HEK293 (cell line): ENCODE measurements around the gene ATRNL1.

Source experiments
- CTCF ChIA-PET: fragments of 350-600 bp; formaldehyde crosslinking; extraction: SDS; loops from one replicate; lab custom pipeline; 2021; ENCODE audit warnings: antibody characterized with exemption; lab: Yijun Ruan, JAX
- POLR2A ChIA-PET: fragments of 300-600 bp; formaldehyde crosslinking; extraction: SDS; loops from one replicate; lab custom pipeline; 2020; ENCODE audit warnings: antibody characterized with exemption, inconsistent platforms; lab: Yijun Ruan, JAX
- H3K27ac ChIP-seq: fragments of 200-500 bp; sonication (Bioruptor generic); 2 replicates; pipeline ENCODE4 v1.5.1; 2014; ENCODE audit warnings: low read depth, low read length, control low read depth, inconsistent platforms; ENCODE audit errors: extremely low read depth
- H3K36me3 ChIP-seq, 2 experiments: fragments of 200-500 bp in 1 of 2; sonication (Bioruptor generic) in 1 of 2; 1 replicate in 1 of 2; 2 replicates in 1 of 2; pipeline ENCODE4 v1.5.1; 2014 to 2017; ENCODE audit warnings: inconsistent platforms in 2 of 2, low read length in 2 of 2; ENCODE audit not compliant: control insufficient read depth in 2 of 2, insufficient read depth in 1 of 2
- H3K4me1 ChIP-seq: fragments of 200-500 bp; sonication (Bioruptor generic); 2 replicates; pipeline ENCODE4 v1.5.1; 2014; ENCODE audit warnings: mild to moderate bottlenecking, low read length, inconsistent platforms; ENCODE audit not compliant: control insufficient read depth, insufficient read depth
- H3K4me3 ChIP-seq: 2 replicates; pipeline ENCODE4 v1.5.1; 2011; ENCODE audit warnings: low read depth, mild to moderate bottlenecking, control low read depth, low read length, moderate library complexity
- H3K9me3 ChIP-seq: fragments of 200-500 bp; sonication (Bioruptor generic); 2 replicates; pipeline ENCODE4 v1.5.1; 2014; ENCODE audit warnings: low read depth, low read length, inconsistent platforms; ENCODE audit not compliant: control insufficient read depth, insufficient read depth
- GFI1B ChIP-seq: fragments of 450-650 bp; formaldehyde crosslinking; IDR thresholded peaks from 2 replicates; pipeline ENCODE4 v1.5.1; 2016; ENCODE audit warnings: missing biosample characterization, missing genetic modification characterization
- REST ChIP-seq: fragments of 450-650 bp; formaldehyde crosslinking; IDR thresholded peaks from 2 replicates; pipeline ENCODE4 v1.5.1; 2016; ENCODE audit warnings: missing biosample characterization, missing genetic modification characterization
- SCRT1 ChIP-seq: fragments of 450-650 bp; formaldehyde crosslinking; IDR thresholded peaks from 2 replicates; pipeline ENCODE4 v1.5.1; 2016; ENCODE audit warnings: missing biosample characterization, missing genetic modification characterization, borderline replicate concordance
- ZBTB1 ChIP-seq: fragments of 450-650 bp; formaldehyde crosslinking; IDR thresholded peaks from 2 replicates; pipeline ENCODE4 v1.5.1; 2016; ENCODE audit warnings: missing biosample characterization, missing genetic modification characterization
- ZBTB20 ChIP-seq: fragments of 450-650 bp; formaldehyde crosslinking; IDR thresholded peaks from 2 replicates; pipeline ENCODE4 v1.5.1; 2016; ENCODE audit warnings: missing biosample characterization, missing genetic modification characterization
- ZBTB21 ChIP-seq: fragments of 450-650 bp; formaldehyde crosslinking; IDR thresholded peaks from 2 replicates; pipeline ENCODE4 v1.5.1; 2017; ENCODE audit warnings: missing biosample characterization, missing genetic modification characterization
- ZBTB6 ChIP-seq: fragments of 450-650 bp; formaldehyde crosslinking; IDR thresholded peaks from 2 replicates; pipeline ENCODE4 v1.5.1; 2017; ENCODE audit warnings: missing biosample characterization, missing genetic modification characterization
- ZNF10 ChIP-seq: fragments of 450-650 bp; formaldehyde crosslinking; IDR thresholded peaks from 2 replicates; pipeline ENCODE4 v1.5.1; 2017; ENCODE audit warnings: missing biosample characterization, missing genetic modification characterization
- ZNF2 ChIP-seq: fragments of 450-650 bp; formaldehyde crosslinking; IDR thresholded peaks from 2 replicates; pipeline ENCODE4 v1.5.1; 2016; ENCODE audit warnings: missing biosample characterization, missing genetic modification characterization
- ZNF280C ChIP-seq: fragments of 450-650 bp; formaldehyde crosslinking; IDR thresholded peaks from 2 replicates; pipeline ENCODE4 v1.5.1; 2016; ENCODE audit warnings: missing biosample characterization, missing genetic modification characterization
- ZNF354C ChIP-seq: fragments of 450-650 bp; formaldehyde crosslinking; IDR thresholded peaks from 2 replicates; pipeline ENCODE4 v1.5.1; 2016; ENCODE audit warnings: missing biosample characterization, missing genetic modification characterization, low read depth, borderline replicate concordance
- ZNF391 ChIP-seq: fragments of 450-650 bp; formaldehyde crosslinking; IDR thresholded peaks from 2 replicates; pipeline ENCODE4 v1.5.1; 2016; ENCODE audit warnings: low read depth, missing biosample characterization, missing genetic modification characterization, borderline replicate concordance
- ZNF423 ChIP-seq: fragments of 450-650 bp; formaldehyde crosslinking; IDR thresholded peaks from 2 replicates; pipeline ENCODE4 v1.5.1; 2016; ENCODE audit warnings: missing biosample characterization, missing genetic modification characterization
- ZNF426 ChIP-seq: fragments of 450-650 bp; formaldehyde crosslinking; IDR thresholded peaks from 2 replicates; pipeline ENCODE4 v1.5.1; 2017; ENCODE audit warnings: missing biosample characterization, missing genetic modification characterization, mild to moderate bottlenecking, inconsistent platforms, moderate library complexity
- ZNF433 ChIP-seq: fragments of 450-650 bp; formaldehyde crosslinking; IDR thresholded peaks from 2 replicates; pipeline ENCODE4 v1.5.1; 2016; ENCODE audit warnings: missing biosample characterization, missing genetic modification characterization, low read depth
- ZNF510 ChIP-seq: fragments of 450-650 bp; formaldehyde crosslinking; IDR thresholded peaks from 2 replicates; pipeline ENCODE4 v1.5.1; 2018; ENCODE audit warnings: mild to moderate bottlenecking, missing genetic modification characterization, missing biosample characterization; ENCODE audit not compliant: insufficient replicate concordance
- ZNF555 ChIP-seq: fragments of 450-650 bp; formaldehyde crosslinking; conservative IDR thresholded peaks from 2 replicates; pipeline ENCODE4 v1.5.1; 2017; ENCODE audit warnings: missing biosample characterization, mild to moderate bottlenecking, missing genetic modification characterization, inconsistent platforms
- ZNF585B ChIP-seq: fragments of 450-650 bp; formaldehyde crosslinking; IDR thresholded peaks from 2 replicates; pipeline ENCODE4 v1.5.1; 2016; ENCODE audit warnings: missing biosample characterization, missing genetic modification characterization
- ZNF670 ChIP-seq: fragments of 450-650 bp; formaldehyde crosslinking; IDR thresholded peaks from 2 replicates; pipeline ENCODE4 v1.5.1; 2016; ENCODE audit warnings: missing biosample characterization, missing genetic modification characterization, low read depth
- ZNF785 ChIP-seq: fragments of 450-650 bp; formaldehyde crosslinking; IDR thresholded peaks from 2 replicates; pipeline ENCODE4 v1.5.1; 2016; ENCODE audit warnings: missing biosample characterization, missing genetic modification characterization
- ZNF843 ChIP-seq: fragments of 450-650 bp; formaldehyde crosslinking; IDR thresholded peaks from 2 replicates; pipeline ENCODE4 v1.5.1; 2016; ENCODE audit warnings: missing biosample characterization, missing genetic modification characterization
- ZSCAN30 ChIP-seq: fragments of 450-650 bp; IDR thresholded peaks from 2 replicates; pipeline ENCODE4 v1.5.1; 2018; ENCODE audit warnings: missing biosample characterization, mild to moderate bottlenecking, missing genetic modification characterization, moderate library complexity
- TF ChIP-seq, protein P1 (sequence below): fragments of 450-650 bp; formaldehyde crosslinking; IDR thresholded peaks from 2 replicates; pipeline ENCODE4 v1.5.1; 2016; ENCODE audit warnings: missing biosample characterization, missing genetic modification characterization

Gene ATRNL1

DNA sequence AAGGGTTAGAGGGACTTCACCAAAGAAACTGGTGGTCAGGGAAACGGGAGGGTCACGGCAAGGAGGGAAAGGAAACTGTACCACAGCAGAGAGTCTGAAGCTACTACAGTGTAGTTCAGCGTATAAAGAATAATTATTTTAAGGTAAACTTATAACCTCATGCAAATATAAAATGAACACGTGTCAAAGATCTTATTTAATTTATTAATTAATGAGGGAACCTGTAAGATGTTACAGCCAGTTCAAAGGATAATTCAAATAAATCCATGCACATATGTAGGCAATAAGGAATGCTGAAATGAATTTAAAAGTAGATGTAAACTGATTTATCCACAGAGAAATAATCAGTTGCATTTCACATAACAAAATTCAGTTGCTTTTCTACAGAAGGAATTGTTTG, 49.4 kb upstream of the ATRNL1 start:
- no peaks in the 10 kb centered on the region for H3K4me1 ChIP-seq
- no peak overlapping the region for H3K4me3 ChIP-seq
- ChIA-PET POLR2A (no interaction called here), CTCF (no interaction called here)
- no peaks in the 10 kb centered on the region for H3K9me3 ChIP-seq
- peak; percentile 100 for TF ChIP-seq ZNF510 (tag by site-specific recombination)
- no peak for TF ChIP-seq ZNF785 (tag by site-specific recombination)
- TF ChIP-seq, all 188 proteins: peak for 1
- Histone ChIP-seq H3K27ac (no peak overlapping the region), H3K36me3 (no peaks in the 10 kb centered on the region)

GRCh38 chr10:115044891-115045290, 48.3 kb upstream of the ATRNL1 start:
- Histone ChIP-seq H3K36me3 (no peaks in the 10 kb centered on the region), H3K27ac (no peak overlapping the region), H3K9me3 (no peaks in the 10 kb centered on the region), H3K4me1 (no peaks in the 10 kb centered on the region), H3K4me3 (no peak overlapping the region)
- ChIA-PET CTCF (interaction anchor here (0.6 kb wide), 1 partner anchor 116 kb away, joined by 3 read pairs; no protein-coding TSS in a partner anchor), POLR2A (no interaction called here)
- TF ChIP-seq ZNF354C (tag by site-specific recombination) (no peak), ZNF10 (tag by site-specific recombination) (no peak), ZNF423 (tag by site-specific recombination) (no peak), ZNF391 (tag by site-specific recombination) (no peak), ZNF280C (no peak), ZNF585B (tag by site-specific recombination) (no peak), SCRT1 (tag by site-specific recombination) (no peak), ZBTB20 (tag by site-specific recombination) (no peak), ZNF843 (no peak), ZBTB21 (tag by site-specific recombination) (no peak), ZBTB6 (tag by site-specific recombination) (no peak), ZNF426 (tag by site-specific recombination) (no peak)

DNA sequence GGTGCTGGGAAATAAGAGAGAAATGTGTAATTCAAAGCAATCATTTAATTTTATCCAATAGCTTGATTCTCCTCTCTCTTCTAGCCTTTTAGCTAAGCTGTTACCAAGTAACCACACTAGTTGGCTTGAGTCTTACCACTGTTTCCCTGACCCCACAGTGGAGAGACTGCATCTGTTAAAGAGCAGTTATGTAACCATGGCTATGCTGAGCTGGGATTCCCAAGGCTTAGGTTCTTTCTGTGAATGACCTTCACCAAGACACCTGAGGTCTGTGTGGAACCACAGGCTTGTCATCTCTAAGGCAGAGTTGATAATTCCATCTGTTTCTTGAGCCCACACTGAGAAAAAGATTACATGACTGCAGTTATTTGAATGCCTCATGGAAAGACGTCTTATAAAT, 47.7 kb upstream of the ATRNL1 start:
- ChIA-PET POLR2A (no interaction called here), CTCF (interaction anchor here (0.6 to 0.8 kb wide), 2 partner anchors 117 to 118 kb away, joined by 3 to 5 read pairs; no protein-coding TSS in a partner anchor)
- TF ChIP-seq ZBTB1 (tag by site-specific recombination), result no peak
- TF ChIP-seq GFI1B (tag by site-specific recombination), result no peak
- TF ChIP-seq ZNF555 (tag by site-specific recombination), result no peak
- no peak for TF ChIP-seq ZNF2 (tag by site-specific recombination)
- TF ChIP-seq, protein P1, sequence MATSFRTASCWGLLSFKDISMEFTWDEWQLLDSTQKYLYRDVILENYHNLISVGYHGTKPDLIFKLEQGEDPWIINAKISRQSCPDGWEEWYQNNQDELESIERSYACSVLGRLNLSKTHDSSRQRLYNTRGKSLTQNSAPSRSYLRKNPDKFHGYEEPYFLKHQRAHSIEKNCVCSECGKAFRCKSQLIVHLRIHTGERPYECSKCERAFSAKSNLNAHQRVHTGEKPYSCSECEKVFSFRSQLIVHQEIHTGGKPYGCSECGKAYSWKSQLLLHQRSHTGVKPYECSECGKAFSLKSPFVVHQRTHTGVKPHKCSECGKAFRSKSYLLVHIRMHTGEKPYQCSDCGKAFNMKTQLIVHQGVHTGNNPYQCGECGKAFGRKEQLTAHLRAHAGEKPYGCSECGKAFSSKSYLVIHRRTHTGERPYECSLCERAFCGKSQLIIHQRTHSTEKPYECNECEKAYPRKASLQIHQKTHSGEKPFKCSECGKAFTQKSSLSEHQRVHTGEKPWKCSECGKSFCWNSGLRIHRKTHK (tag by site-specific recombination), result no peak
- TF ChIP-seq REST (tag by site-specific recombination), result no peak
- no peak for TF ChIP-seq ZSCAN30 (tag by site-specific recombination)
- no peak for TF ChIP-seq ZNF670
- no peak for TF ChIP-seq ZNF433 (tag by site-specific recombination)
- no peak overlapping the region for H3K4me3 ChIP-seq
- H3K4me1 ChIP-seq, result no peaks in the 10 kb centered on the region
- no peak overlapping the region for H3K27ac ChIP-seq
- H3K9me3 ChIP-seq, result no peaks in the 10 kb centered on the region
- H3K36me3 ChIP-seq, result no peaks in the 10 kb centered on the region
